ENCODE data around the gene POM121L2. TPM values are rescaled to one million over a fixed set of nuclear protein-coding genes. Genes with fewer than 3 reads are reported as not detected.
A peak's percentile ranks its signal among the peaks of the same experiment; 100 is the strongest.

Gene POM121L2
- total and polyA plus RNA-seq, 12 donors: 0.03 TPM; not detected in 11

GRCh38 chr6:27334141-27334540 is 22.1 kb upstream of the POM121L2 start:
- Histone ChIP-seq H3K4me3 (no peak overlapping the region), H3K9me3 (replicated peaks in 1 of 3) (no peaks in the 10 kb centered on the region), H3K27ac (no peak overlapping the region), H3K27me3 (peaks cover 6% of the 10 kb centered on the region), H3K36me3 (replicated peaks in 1 of 2) (no peaks in the 10 kb centered on the region), H3K4me1 (replicated peaks in 1 of 2) (no peaks in the 10 kb centered on the region)
- 45 to 67% (median 58%) methylated on average over 10 of the region's 10 CpGs for WGBS, 4 donors
- no peak for TF ChIP-seq POLR2A (IDR thresholded peaks at IDR 0.05)
- TF ChIP-seq, protein P1, sequence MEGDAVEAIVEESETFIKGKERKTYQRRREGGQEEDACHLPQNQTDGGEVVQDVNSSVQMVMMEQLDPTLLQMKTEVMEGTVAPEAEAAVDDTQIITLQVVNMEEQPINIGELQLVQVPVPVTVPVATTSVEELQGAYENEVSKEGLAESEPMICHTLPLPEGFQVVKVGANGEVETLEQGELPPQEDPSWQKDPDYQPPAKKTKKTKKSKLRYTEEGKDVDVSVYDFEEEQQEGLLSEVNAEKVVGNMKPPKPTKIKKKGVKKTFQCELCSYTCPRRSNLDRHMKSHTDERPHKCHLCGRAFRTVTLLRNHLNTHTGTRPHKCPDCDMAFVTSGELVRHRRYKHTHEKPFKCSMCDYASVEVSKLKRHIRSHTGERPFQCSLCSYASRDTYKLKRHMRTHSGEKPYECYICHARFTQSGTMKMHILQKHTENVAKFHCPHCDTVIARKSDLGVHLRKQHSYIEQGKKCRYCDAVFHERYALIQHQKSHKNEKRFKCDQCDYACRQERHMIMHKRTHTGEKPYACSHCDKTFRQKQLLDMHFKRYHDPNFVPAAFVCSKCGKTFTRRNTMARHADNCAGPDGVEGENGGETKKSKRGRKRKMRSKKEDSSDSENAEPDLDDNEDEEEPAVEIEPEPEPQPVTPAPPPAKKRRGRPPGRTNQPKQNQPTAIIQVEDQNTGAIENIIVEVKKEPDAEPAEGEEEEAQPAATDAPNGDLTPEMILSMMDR (IDR thresholded peaks at IDR 0.05): no peak
- intact Hi-C loops (cut with DNase I): no loop called here
- no peak for DNase-seq

DNA sequence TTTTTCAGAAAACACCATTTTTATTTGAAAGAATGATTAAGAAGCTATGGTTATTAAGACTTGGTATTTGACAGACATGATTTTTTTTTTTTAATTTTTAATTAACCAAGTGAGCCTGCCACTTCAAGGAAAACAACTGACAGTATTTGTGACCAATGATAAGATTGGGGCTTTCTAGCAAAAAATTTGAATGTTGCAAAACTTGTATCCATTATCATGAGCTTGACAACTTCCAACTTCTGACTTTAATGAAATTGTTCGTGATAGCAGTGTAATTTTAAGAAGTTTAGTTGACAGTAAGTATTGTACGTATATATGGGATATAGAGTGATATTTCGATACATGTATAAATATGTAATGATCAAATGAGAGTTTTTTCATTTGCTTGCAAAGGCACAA is 21.6 kb upstream of the POM121L2 start:
- peaks cover 6% of the 10 kb centered on the region for H3K27me3 ChIP-seq

DNA sequence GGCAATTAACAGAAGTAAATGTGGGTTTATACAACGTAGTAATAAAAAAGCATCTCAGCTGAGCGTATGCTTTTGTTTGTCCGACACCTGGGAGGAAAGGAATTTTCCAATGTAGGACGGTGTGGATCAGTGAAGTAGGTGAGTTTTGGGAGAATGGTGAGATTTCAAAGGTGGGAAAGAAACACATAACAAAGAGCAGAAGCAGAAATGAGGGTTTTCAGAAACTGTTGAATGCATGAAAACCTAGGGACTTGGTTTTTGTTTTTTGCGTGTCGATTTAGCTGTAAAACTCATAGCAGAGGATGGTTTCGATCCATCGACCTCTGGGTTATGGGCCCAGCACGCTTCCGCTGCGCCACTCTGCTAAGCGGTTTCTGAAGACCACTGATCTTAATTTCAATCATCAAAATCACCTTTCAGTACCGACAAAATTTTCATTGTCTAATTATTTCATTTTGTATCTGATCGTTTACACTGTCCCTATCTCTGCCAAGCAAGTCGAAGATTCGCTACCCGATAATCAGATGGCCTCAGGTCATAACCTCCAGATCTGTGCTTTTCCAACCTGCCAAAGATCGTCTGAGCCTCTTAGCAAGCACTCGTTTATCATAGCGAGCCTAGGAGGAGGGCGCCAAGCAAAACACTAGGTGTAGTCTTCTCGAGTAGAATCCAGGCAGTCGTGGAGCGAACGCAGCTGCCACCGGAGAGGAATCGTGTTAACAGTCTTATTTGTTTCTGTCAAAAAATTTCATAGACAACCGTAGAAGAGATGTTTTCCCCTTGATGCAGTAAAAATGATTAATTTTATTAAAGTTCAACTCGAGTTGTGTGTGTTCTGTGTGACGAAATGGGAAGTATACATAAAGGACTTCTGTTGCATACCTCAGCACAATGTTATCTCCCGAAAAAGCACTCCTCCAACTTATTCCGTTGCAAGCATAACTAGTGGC is 20.9 kb upstream of the POM121L2 start:
- H3K27me3 ChIP-seq: peaks cover 6% of the 10 kb centered on the region
- no peak for TF ChIP-seq POLR2A (IDR thresholded peaks at IDR 0.05)
- TF ChIP-seq, protein P1 (IDR thresholded peaks at IDR 0.05): no peak
- H3K4me1 ChIP-seq (replicated peaks in 1 of 2): no peaks in the 10 kb centered on the region
- DNase-seq: peak in 1 of 7 donors; percentile 16
- 11 to 12% (median 12%) methylated on average over 28 to 32 of the region's 32 CpGs for WGBS, 4 donors
- H3K27ac ChIP-seq: no peak overlapping the region
- peak overlapping the region in 1 of 4 donors; percentile 23 for H3K4me3 ChIP-seq
- H3K36me3 ChIP-seq (replicated peaks in 1 of 2): no peaks in the 10 kb centered on the region
- no peaks in the 10 kb centered on the region for H3K9me3 ChIP-seq (replicated peaks in 1 of 3)
- intact Hi-C loops (cut with DNase I): no loop called here

More for the DNA sequence above, 21.6 kb upstream of the POM121L2 start:
- intact Hi-C loops (cut with DNase I): no loop called here
- H3K4me1 ChIP-seq (replicated peaks in 1 of 2): no peaks in the 10 kb centered on the region
- peak overlapping the region in 1 of 4 donors; percentile 23 for H3K4me3 ChIP-seq
- no peak overlapping the region for H3K27ac ChIP-seq
- no peaks in the 10 kb centered on the region for H3K9me3 ChIP-seq (replicated peaks in 1 of 3)
- H3K36me3 ChIP-seq (replicated peaks in 1 of 2): no peaks in the 10 kb centered on the region
- TF ChIP-seq, protein P1 (IDR thresholded peaks at IDR 0.05): no peak
- no peak for TF ChIP-seq POLR2A (IDR thresholded peaks at IDR 0.05)
- WGBS, 4 donors: 61 to 70% (median 64%) methylated on average over 3 of the region's 3 CpGs
- no peak for DNase-seq

GRCh38 chr6:27327023-27327738 is 15.1 kb upstream of the POM121L2 start:
- no peaks in the 10 kb centered on the region for H3K9me3 ChIP-seq (replicated peaks in 1 of 3)
- intact Hi-C loops (cut with DNase I): no loop called here
- no peak overlapping the region for H3K27ac ChIP-seq
- H3K4me3 ChIP-seq: no peak overlapping the region
- H3K27me3 ChIP-seq: peaks cover 21% of the 10 kb centered on the region
- WGBS, 4 donors: 29 to 42% (median 36%) methylated on average over 1 of the region's 1 CpG
- H3K36me3 ChIP-seq (replicated peaks in 1 of 2): no peaks in the 10 kb centered on the region
- no peak for TF ChIP-seq POLR2A (IDR thresholded peaks at IDR 0.05)
- TF ChIP-seq, protein P1 (IDR thresholded peaks at IDR 0.05): no peak
- no peak for DNase-seq
- no peaks in the 10 kb centered on the region for H3K4me1 ChIP-seq (replicated peaks in 1 of 2)

Measured in adrenal gland (tissue), 12 donors.